LNCaP clone FGC (cell line): Measurements from ENCODE around the gene LRP1-AS.

Experiments used
- DNase-seq: peaks from one replicate; pipeline ENCODE4 v3.0.0-alpha.2; 2011; ENCODE audit warnings: low read depth
- H3K4me3 ChIP-seq: 2 replicates; pipeline ENCODE4 v1.5.1; 2011; ENCODE audit warnings: mild to moderate bottlenecking, low read depth, low read length, control low read depth
- TF ChIP-seq, protein P1 (sequence below): IDR thresholded peaks from 2 replicates; pipeline ENCODE4 v1.5.1; 2012; ENCODE audit warnings: mild to moderate bottlenecking; ENCODE audit not compliant: control insufficient read depth, insufficient read depth; ENCODE audit errors: extremely low read depth

LRP1-AS gene

GRCh38 chr12:57096099-57096572 lies 51.3 kb downstream of the LRP1-AS start:
- DNase-seq, result no peak
- TF ChIP-seq, protein P1, sequence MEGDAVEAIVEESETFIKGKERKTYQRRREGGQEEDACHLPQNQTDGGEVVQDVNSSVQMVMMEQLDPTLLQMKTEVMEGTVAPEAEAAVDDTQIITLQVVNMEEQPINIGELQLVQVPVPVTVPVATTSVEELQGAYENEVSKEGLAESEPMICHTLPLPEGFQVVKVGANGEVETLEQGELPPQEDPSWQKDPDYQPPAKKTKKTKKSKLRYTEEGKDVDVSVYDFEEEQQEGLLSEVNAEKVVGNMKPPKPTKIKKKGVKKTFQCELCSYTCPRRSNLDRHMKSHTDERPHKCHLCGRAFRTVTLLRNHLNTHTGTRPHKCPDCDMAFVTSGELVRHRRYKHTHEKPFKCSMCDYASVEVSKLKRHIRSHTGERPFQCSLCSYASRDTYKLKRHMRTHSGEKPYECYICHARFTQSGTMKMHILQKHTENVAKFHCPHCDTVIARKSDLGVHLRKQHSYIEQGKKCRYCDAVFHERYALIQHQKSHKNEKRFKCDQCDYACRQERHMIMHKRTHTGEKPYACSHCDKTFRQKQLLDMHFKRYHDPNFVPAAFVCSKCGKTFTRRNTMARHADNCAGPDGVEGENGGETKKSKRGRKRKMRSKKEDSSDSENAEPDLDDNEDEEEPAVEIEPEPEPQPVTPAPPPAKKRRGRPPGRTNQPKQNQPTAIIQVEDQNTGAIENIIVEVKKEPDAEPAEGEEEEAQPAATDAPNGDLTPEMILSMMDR, result no peak

GRCh38 chr12:57095440-57095839 lies 52.0 kb downstream of the LRP1-AS start:
- H3K4me3 ChIP-seq, result no peak overlapping the region

More at GRCh38 chr12:57096099-57096572, 51.3 kb downstream of the LRP1-AS start:
- H3K4me3 ChIP-seq, result no peak overlapping the region

More at GRCh38 chr12:57095440-57095839, 52.0 kb downstream of the LRP1-AS start:
- TF ChIP-seq, protein P1, result no peak
- DNase-seq, result no peak
